Motor neuron (in vitro differentiated cells): ENCODE measurements around the gene BLOC1S4. TPM values are rescaled to one million over a fixed set of nuclear protein-coding genes. Genes with fewer than 3 reads are reported as not detected.
"Not testable (repeated sequence)": the region's sequence is repeated elsewhere in the genome, so short reads cannot be mapped to it uniquely, and the experiment has no call there.

ENCODE experiments used
- ATAC-seq, 8 experiments: fragments of 200-7000 bp; cut with Tn5 transposase; replicated peaks in 6 of 8; 2 replicates each; pipeline ENCODE4 v1.8.0; 2021; ENCODE audit warnings: mild to moderate bottlenecking in 8 of 8, moderate library complexity in 8 of 8
- H3K27ac ChIP-seq, 2 donors: fragments of 250-450 bp; sonication (Bioruptor Pico); 2 replicates each; pipeline ENCODE4 v1.9.0; 2021; ENCODE audit warnings: antibody characterized with exemption in 2 of 2, mild to moderate bottlenecking in 2 of 2, moderate library complexity in 1 of 2
- H3K4me1 ChIP-seq, 2 donors: fragments of 250-450 bp; sonication (Bioruptor Pico); replicated peaks in 1 of 2; 2 replicates each; pipeline ENCODE4 v1.6.1; 2021; ENCODE audit warnings: antibody characterized with exemption in 2 of 2, mild to moderate bottlenecking in 2 of 2, moderate library complexity in 1 of 2
- H3K4me3 ChIP-seq, 5 donors: fragments of 250-450 bp; sonication (Bioruptor Pico); 2 replicates each; pipeline ENCODE4 v1.9.0; 2021; ENCODE audit warnings: antibody characterized with exemption in 5 of 5, mild to moderate bottlenecking in 5 of 5, moderate library complexity in 4 of 5
- WGBS, 10 experiments: fragments of 450-650 bp; shearing (Covaris generic); methylation state at CpG; one replicate each; pipeline ENCODE4 v1.0.0; 2022; 5-methylcytosine and 5-hydroxymethylcytosine counted together
- in situ Hi-C, 9 experiments: fragments of 400-800 bp; cut with MboI; loops; one replicate each; pipeline ENCODE4 v1.15.0; 2021; ENCODE audit warnings: low sequenced_read_pairs in 9 of 9, low pct_unique_long_range_greater_than_20kb in 2 of 9; ENCODE audit not compliant: unreplicated experiment in 9 of 9
- total RNA-seq, 8 experiments: library from RNA; unstranded; fragments of 300-600 nt; gene quantifications; 2 replicates each; pipeline versions ENCODE4 v1.2.3 to v1.2.4, GENCODE V29; 2022

Gene BLOC1S4
- total RNA-seq, 8 experiments from 2014 or later = 11.6 to 23.0 (median 14.6) TPM

- Histone ChIP-seq H3K27ac (no peak overlapping the region), H3K4me3 (no peak overlapping the region), H3K4me1 (peaks cover 12 to 18% of the 10 kb centered on the region in 2 donors)
- 64 to 100% (median 90%) methylated on average over 1 to 6 of the region's 8 CpGs; no CpG with 5 or more reads in 5 of the 10 experiments for WGBS, 10 experiments
- in situ Hi-C loops = loop anchor here in 6 of 9 experiments (25.0 kb wide), 4 partner anchors 163 to 363 kb away; partner anchors contain the start of genes GRPEL1 (in 3 of the 6) and TADA2B (in 1 of the 6)
- ATAC-seq = no peak
Observed at GRCh38 chr4:6723851-6724250, 7.9 kb downstream of the BLOC1S4 start.

GRCh38 chr4:6724421-6725111, 8.6 kb downstream of the BLOC1S4 start:
- 40 to 100% (median 84%) methylated on average over 1 to 8 of the region's 21 CpGs; no CpG with 5 or more reads in 4 of the 10 experiments for WGBS, 10 experiments
- Histone ChIP-seq H3K4me1 (peaks cover 12 to 18% of the 10 kb centered on the region in 2 donors), H3K4me3 (no peak overlapping the region), H3K27ac (no peak overlapping the region)
- ATAC-seq = peak in 3 of 8 experiments; percentile 38 to 79 (median 75)
- in situ Hi-C loops = loop anchor here in 6 of 9 experiments (25.0 kb wide), 4 partner anchors 163 to 363 kb away; partner anchors contain the start of genes GRPEL1 (in 3 of the 6) and TADA2B (in 1 of the 6)

GRCh38 chr4:6725427-6725961, 9.5 kb downstream of the BLOC1S4 start:
- not testable (repeated sequence) for H3K27ac ChIP-seq

GRCh38 chr4:6727081-6727942, 11.3 kb downstream of the BLOC1S4 start:
- H3K27ac ChIP-seq = peak overlapping the region; percentile 71 to 82
- in situ Hi-C loops = no loop called here
- peak overlapping the region in 1 of 5 donors; percentile 8 for H3K4me3 ChIP-seq
- 0 to 80% (median 47%) methylated on average over 1 to 3 of the region's 31 CpGs; no CpG with 5 or more reads in 6 of the 10 experiments for WGBS, 10 experiments
- peak in 7 of 8 experiments; percentile 52 to 97 (median 93) for ATAC-seq
- peaks cover 16 to 26% of the 10 kb centered on the region in 2 donors for H3K4me1 ChIP-seq

More at GRCh38 chr4:6725427-6725961, 9.5 kb downstream of the BLOC1S4 start:
- ATAC-seq, in situ Hi-C loops, H3K4me3 ChIP-seq: not testable (repeated sequence)
- H3K4me1 ChIP-seq = peaks cover 13 to 18% of the 10 kb centered on the region in 2 donors
- 84 to 100% (median 100%) methylated on average over 1 to 5 of the region's 16 CpGs; no CpG with 5 or more reads in 5 of the 10 experiments for WGBS, 10 experiments

GRCh38 chr4:6727943-6728250, 11.9 kb downstream of the BLOC1S4 start:
- 41 to 100% (median 80%) methylated on average over 2 to 3 of the region's 3 CpGs; no CpG with 5 or more reads in 7 of the 10 experiments for WGBS, 10 experiments
- no peak overlapping the region for H3K4me3 ChIP-seq
- in situ Hi-C loops = no loop called here
- ATAC-seq = no peak
- peaks cover 16 to 31% of the 10 kb centered on the region in 2 donors for H3K4me1 ChIP-seq
- no peak overlapping the region for H3K27ac ChIP-seq

GRCh38 chr4:6728320-6729029, 12.5 kb downstream of the BLOC1S4 start:
- Histone ChIP-seq H3K27ac (no peak overlapping the region), H3K4me3 (no peak overlapping the region), H3K4me1 (peaks cover 16 to 31% of the 10 kb centered on the region in 2 donors)
- ATAC-seq = no peak
- in situ Hi-C loops = no loop called here
- 67 to 100% (median 90%) methylated on average over 1 to 8 of the region's 15 CpGs; no CpG with 5 or more reads in 4 of the 10 experiments for WGBS, 10 experiments

- in situ Hi-C loops = no loop called here
- peak in 2 of 8 experiments; percentile 19 to 23 for ATAC-seq
- no peak overlapping the region for H3K4me3 ChIP-seq
- H3K4me1 ChIP-seq = peaks cover 16 to 22% of the 10 kb centered on the region in 2 donors
- peak overlapping the region; percentile 23 to 53 for H3K27ac ChIP-seq
- WGBS, 10 experiments = 40 to 100% (median 64%) methylated on average over 1 to 9 of the region's 20 CpGs
Observed at GRCh38 chr4:6730603-6731317, 14.8 kb downstream of the BLOC1S4 start.

GRCh38 chr4:6731318-6731675, 15.3 kb downstream of the BLOC1S4 start:
- in situ Hi-C loops = no loop called here
- Histone ChIP-seq H3K4me3 (no peak overlapping the region), H3K4me1 (peaks cover 16 to 22% of the 10 kb centered on the region in 2 donors), H3K27ac (peak overlapping the region in 1 of 2 donors; percentile 53)
- ATAC-seq = no peak
- WGBS, 10 experiments = 100% methylated on average over 1 to 4 of the region's 8 CpGs; no CpG with 5 or more reads in 7 of the 10 experiments

- ATAC-seq = no peak
- Histone ChIP-seq H3K4me3 (no peak overlapping the region), H3K4me1 (peaks cover 15 to 19% of the 10 kb centered on the region in 2 donors), H3K27ac (no peak overlapping the region)
- in situ Hi-C loops = no loop called here
- 60 to 96% (median 83%) methylated on average over 1 to 5 of the region's 6 CpGs; no CpG with 5 or more reads in 7 of the 10 experiments for WGBS, 10 experiments
Observed at GRCh38 chr4:6731780-6732179, 15.8 kb downstream of the BLOC1S4 start.

- WGBS, 10 experiments = 0 to 91% (median 80%) methylated on average over 1 to 10 of the region's 21 CpGs; no CpG with 5 or more reads in 3 of the 10 experiments
- in situ Hi-C loops = no loop called here
- peaks cover 8 to 16% of the 10 kb centered on the region in 2 donors for H3K4me1 ChIP-seq
- no peak overlapping the region for H3K4me3 ChIP-seq
- ATAC-seq = peak; percentile 72 to 100 (median 86)
- no peak overlapping the region for H3K27ac ChIP-seq
Observed at GRCh38 chr4:6732441-6733357, 16.7 kb downstream of the BLOC1S4 start.
